Measurements from ENCODE around the gene CLDN14.

The CLDN14 gene

DNA sequence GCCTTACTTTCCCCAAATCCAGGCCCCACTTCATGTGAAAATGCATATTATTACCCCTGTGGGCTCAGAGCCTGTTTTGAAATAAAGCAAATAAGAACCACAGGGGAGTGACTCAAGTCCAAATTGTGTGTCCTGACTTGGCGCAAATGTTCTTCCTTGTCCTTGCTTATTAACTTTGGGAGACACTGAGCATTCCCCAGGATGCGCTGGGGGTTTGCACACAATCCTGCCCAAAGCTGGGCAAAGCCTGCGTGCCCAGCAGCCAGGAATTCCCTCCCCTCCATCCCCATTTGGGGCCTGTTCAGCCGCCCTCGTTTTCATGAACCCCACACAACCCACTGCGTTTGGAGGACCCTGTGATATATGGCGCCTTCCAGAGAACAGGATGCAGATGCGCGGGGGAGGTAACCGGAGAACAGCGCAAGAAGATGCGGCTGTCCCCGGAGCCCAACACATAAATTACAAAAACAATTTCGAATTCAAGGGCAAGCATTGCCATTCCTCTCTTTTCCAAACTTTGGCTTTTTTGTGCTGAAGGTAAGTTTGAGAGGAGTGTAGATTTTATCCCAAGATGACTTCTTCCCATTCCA is 42.4 kb upstream of the CLDN14 start:
- Histone ChIP-seq H3K27ac (no peak overlapping the region), H3K4me1 (ENCODE audit: control insufficient read depth in 1 of 2, insufficient read depth in 1 of 2, low read depth in 1 of 2, low read length in 1 of 2) (no peaks in the 10 kb centered on the region), H3K27me3 (no peaks in the 10 kb centered on the region), H3K36me3 (no peaks in the 10 kb centered on the region), H3K9me3 (no peaks in the 10 kb centered on the region), H3K4me3 (ENCODE audit: low read depth in 1 of 2, low read length in 1 of 2) (no peak overlapping the region)
- TF ChIP-seq, protein P1, sequence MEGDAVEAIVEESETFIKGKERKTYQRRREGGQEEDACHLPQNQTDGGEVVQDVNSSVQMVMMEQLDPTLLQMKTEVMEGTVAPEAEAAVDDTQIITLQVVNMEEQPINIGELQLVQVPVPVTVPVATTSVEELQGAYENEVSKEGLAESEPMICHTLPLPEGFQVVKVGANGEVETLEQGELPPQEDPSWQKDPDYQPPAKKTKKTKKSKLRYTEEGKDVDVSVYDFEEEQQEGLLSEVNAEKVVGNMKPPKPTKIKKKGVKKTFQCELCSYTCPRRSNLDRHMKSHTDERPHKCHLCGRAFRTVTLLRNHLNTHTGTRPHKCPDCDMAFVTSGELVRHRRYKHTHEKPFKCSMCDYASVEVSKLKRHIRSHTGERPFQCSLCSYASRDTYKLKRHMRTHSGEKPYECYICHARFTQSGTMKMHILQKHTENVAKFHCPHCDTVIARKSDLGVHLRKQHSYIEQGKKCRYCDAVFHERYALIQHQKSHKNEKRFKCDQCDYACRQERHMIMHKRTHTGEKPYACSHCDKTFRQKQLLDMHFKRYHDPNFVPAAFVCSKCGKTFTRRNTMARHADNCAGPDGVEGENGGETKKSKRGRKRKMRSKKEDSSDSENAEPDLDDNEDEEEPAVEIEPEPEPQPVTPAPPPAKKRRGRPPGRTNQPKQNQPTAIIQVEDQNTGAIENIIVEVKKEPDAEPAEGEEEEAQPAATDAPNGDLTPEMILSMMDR (IDR thresholded peaks at IDR 0.05) = no peak

DNA sequence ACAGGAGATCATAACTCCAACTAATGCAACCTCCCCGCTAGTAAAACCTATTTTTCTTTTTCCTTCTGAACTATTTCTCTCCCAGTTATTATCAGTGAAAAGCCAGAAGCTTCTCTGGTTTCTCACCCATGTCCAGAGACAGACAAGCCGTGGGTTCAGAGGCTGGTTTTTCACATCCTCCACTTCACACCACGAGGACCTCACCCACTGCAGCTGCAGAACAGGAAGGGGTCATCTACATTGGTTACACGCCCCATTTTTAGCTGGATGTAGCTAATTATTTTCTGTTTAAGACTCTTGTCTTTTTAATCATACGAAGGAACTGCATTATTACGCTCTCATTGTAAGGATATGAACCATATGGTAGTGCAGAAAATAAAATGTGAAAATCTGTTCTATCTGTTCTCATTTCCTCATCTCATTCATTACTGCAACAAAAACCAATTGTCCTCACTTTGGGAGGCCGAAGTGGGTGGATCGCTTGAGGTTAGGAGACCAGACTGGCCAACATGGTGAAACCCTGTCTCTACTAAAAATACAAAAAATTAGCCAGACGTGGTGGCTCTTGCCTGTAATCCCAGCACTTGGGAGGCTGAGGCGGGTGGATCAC is 39.1 kb upstream of the CLDN14 start:
- no peaks in the 10 kb centered on the region for H3K36me3 ChIP-seq
- no peak overlapping the region for H3K27ac ChIP-seq
- H3K27me3 ChIP-seq = no peaks in the 10 kb centered on the region
- no peaks in the 10 kb centered on the region for H3K9me3 ChIP-seq
- H3K4me3 ChIP-seq (ENCODE audit: low read depth in 1 of 2, low read length in 1 of 2) = no peak overlapping the region
- no peaks in the 10 kb centered on the region for H3K4me1 ChIP-seq (ENCODE audit: control insufficient read depth in 1 of 2, insufficient read depth in 1 of 2, low read depth in 1 of 2, low read length in 1 of 2)
- TF ChIP-seq, protein P1 (IDR thresholded peaks at IDR 0.05) = no peak

DNA sequence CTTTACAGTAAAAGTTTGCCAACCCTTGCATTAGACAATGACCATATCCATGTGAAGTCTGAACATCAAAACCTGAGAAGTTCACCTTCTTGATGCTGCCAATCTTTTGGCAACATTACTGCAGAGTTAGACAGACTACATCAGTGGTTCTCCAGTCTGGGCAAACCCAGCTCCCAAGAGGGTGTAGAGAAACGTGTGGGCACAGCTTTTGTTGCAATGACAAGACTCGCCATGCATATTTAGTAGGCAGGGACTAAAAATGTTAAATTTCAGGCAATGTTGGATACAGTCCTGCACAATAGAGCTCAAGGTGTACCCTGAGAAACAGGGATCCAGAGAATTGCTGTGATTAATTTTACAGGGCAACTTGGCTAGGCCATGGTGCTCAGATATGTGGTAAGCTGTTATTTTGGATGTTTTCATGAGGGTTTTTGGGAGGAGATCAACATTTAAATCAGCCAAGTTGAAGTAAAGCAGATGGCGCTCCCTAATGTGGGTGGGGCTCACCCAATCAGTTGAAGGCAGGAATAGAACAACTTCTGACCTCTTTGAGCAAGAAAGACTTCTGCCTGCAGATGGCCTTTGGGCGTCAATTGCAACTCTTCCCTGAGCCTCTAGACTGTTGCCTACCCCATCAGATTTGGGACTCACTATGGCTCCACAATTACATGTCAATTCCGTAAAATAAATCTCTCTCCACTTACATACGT is 37.6 kb upstream of the CLDN14 start:
- H3K4me1 ChIP-seq (ENCODE audit: control insufficient read depth in 1 of 2, insufficient read depth in 1 of 2, low read depth in 1 of 2, low read length in 1 of 2) = no peaks in the 10 kb centered on the region
- no peak overlapping the region for H3K4me3 ChIP-seq (ENCODE audit: low read depth in 1 of 2, low read length in 1 of 2)
- H3K27me3 ChIP-seq = peaks cover 9% of the 10 kb centered on the region
- no peaks in the 10 kb centered on the region for H3K9me3 ChIP-seq
- H3K36me3 ChIP-seq = no peaks in the 10 kb centered on the region
- H3K27ac ChIP-seq = no peak overlapping the region
- TF ChIP-seq, protein P1 (IDR thresholded peaks at IDR 0.05) = no peak

DNA sequence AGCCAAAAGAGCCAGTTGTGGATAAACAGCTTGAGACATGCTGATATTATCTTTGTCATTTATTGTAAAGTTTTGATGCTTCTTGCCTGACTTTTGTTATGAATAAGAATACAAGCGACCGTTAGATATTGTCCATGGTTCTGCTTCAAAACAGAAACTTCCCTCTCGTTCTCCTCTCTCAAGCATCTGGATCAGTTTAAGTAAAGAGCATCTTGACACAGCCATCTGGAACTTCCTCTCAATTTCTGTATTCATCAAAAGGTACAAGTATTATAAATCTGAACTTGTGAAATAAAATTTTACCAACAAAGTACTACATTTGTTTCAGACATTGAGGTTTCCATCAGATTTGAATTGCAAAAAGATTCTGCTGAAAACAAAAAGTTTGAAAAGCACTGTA is 36.4 kb upstream of the CLDN14 start:
- H3K4me3 ChIP-seq (ENCODE audit: low read depth in 1 of 2, low read length in 1 of 2) = no peak overlapping the region
- TF ChIP-seq, protein P1 (IDR thresholded peaks at IDR 0.05) = no peak
- no peaks in the 10 kb centered on the region for H3K4me1 ChIP-seq (ENCODE audit: control insufficient read depth in 1 of 2, insufficient read depth in 1 of 2, low read depth in 1 of 2, low read length in 1 of 2)
- H3K27me3 ChIP-seq = peaks cover 21% of the 10 kb centered on the region
- H3K9me3 ChIP-seq = no peaks in the 10 kb centered on the region
- H3K36me3 ChIP-seq = no peaks in the 10 kb centered on the region
- no peak overlapping the region for H3K27ac ChIP-seq

DNA sequence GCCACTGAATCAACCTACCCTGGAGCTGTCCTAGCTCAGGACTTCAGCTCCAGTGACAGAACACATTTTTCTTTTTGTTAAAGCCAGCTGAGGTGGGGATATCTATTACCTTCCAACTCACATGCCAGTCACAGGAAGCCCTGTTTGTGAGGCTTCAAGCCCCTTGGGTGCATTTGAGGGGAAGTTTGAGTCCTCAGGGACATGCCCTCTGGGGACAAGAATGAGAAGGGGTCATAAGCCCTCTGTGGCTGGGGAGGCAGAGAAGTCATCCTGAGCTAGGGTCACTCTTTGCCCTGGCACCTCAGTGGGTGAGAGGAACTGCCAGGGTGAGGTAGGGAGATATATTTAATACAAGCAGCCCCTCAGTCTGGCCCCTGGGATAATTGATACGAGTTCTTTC is 33.5 kb upstream of the CLDN14 start:
- TF ChIP-seq, protein P1 (IDR thresholded peaks at IDR 0.05) = no peak
- Histone ChIP-seq H3K27ac (no peak overlapping the region), H3K4me1 (ENCODE audit: control insufficient read depth in 1 of 2, insufficient read depth in 1 of 2, low read depth in 1 of 2, low read length in 1 of 2) (no peaks in the 10 kb centered on the region), H3K9me3 (no peaks in the 10 kb centered on the region), H3K27me3 (peaks cover 31% of the 10 kb centered on the region), H3K4me3 (ENCODE audit: low read depth in 1 of 2, low read length in 1 of 2) (no peak overlapping the region), H3K36me3 (no peaks in the 10 kb centered on the region)
